ENCODE results near the gene TRAF1. TPM values are rescaled to one million over a fixed set of nuclear protein-coding genes. Genes with fewer than 3 reads are reported as not detected.
A peak's percentile ranks its signal among the peaks of the same experiment; 100 is the strongest.

TRAF1 gene
- total RNA-seq, 1 donor from 2014 or later, result 7.1 TPM

DNA sequence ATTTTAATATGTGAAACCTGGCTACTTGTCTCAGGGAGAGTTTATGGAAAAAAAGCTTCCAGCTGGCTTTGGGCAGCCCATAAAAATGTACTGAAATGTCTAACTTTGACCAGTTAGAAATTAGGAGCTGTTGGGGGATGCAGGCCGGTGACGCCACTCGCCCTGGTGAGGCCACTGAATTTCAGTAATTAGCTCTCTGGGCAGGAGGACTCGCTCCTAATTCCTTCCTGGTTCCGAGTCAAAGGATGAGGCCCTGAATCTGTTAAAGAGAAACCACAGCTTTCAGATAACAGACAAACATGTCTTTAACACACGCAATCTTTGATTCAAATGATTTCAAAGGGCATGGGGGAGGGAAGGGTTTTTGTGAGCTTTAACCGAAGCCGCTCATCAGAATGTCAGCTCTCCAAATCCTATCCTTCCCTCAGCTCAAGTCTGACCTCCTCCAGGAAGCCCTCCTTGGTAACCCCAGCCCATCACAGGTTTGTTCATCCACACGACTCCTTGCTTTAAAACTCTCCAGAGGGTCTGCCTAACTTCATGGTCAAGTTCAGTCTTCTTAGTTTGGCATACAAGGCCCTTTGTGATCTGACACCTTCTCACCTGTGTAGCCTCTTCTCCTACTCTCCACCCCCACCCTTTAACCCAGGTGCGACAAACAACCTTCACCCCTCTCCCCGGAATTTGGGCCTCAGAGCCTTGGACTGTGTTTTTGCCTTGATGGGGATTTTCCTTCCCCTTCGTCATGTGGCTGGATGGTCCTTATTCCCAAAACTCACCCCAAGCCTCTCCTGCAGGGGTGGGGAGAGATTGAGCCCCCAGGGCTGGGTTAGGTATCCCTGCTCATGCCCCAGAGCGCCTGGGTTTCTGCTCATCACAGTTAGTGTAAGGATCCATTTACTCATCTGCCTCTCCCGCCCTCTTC, 36.0 kb downstream of the TRAF1 start:
- Mint-ChIP-seq H3K36me3 (ENCODE audit: unreplicated experiment) (no peaks in the 10 kb centered on the region), H3K4me3 (ENCODE audit: unreplicated experiment) (no peak overlapping the region), H3K4me1 (ENCODE audit: unreplicated experiment) (peaks cover 37% of the 10 kb centered on the region), H3K9me3 (ENCODE audit: unreplicated experiment) (no peaks in the 10 kb centered on the region), H3K27ac (ENCODE audit: unreplicated experiment) (no peak overlapping the region), H3K27me3 (ENCODE audit: unreplicated experiment) (no peaks in the 10 kb centered on the region)
- no peak for DNase-seq (ENCODE audit: extremely low spot score, unreplicated experiment)
- TF ChIP-seq, protein P1, sequence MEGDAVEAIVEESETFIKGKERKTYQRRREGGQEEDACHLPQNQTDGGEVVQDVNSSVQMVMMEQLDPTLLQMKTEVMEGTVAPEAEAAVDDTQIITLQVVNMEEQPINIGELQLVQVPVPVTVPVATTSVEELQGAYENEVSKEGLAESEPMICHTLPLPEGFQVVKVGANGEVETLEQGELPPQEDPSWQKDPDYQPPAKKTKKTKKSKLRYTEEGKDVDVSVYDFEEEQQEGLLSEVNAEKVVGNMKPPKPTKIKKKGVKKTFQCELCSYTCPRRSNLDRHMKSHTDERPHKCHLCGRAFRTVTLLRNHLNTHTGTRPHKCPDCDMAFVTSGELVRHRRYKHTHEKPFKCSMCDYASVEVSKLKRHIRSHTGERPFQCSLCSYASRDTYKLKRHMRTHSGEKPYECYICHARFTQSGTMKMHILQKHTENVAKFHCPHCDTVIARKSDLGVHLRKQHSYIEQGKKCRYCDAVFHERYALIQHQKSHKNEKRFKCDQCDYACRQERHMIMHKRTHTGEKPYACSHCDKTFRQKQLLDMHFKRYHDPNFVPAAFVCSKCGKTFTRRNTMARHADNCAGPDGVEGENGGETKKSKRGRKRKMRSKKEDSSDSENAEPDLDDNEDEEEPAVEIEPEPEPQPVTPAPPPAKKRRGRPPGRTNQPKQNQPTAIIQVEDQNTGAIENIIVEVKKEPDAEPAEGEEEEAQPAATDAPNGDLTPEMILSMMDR (IDR thresholded peaks at IDR 0.05), result no peak

DNA sequence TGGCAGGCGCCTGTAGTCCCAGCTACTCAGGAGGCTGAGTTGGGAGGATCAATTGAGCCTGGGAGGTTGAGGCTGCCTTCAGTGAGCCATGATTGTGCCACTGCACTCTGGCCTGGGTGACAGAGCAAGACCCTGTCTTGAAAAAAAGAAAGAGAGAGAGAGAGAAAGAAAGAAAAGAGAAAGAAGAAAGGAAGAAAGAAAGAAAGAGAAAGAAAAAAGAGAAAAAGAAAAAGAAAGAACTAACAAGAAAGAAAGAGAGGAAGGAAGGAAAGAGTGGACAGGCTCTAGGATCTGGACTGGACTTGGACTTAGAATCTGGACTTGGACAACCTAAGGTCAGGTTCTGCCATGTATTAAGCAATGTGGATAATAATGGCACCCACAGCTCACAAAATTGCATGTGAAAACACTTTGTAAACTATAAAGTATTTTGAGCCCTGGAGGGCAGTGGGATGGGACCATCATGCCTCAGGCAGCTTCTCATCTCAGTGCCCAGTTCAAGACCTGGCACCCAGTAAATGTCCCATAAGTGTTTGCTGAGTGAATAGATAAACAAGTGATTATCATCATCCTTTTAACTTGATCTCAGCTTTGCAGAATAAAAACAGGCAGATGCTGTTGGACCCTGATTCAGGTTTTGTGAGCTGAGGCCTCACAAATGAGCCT, 36.9 kb downstream of the TRAF1 start:
- TF ChIP-seq, protein P1 (IDR thresholded peaks at IDR 0.05), result no peak
- no peaks in the 10 kb centered on the region for H3K9me3 Mint-ChIP-seq (ENCODE audit: unreplicated experiment)
- H3K36me3 Mint-ChIP-seq (ENCODE audit: unreplicated experiment), result no peaks in the 10 kb centered on the region
- H3K27ac Mint-ChIP-seq (ENCODE audit: unreplicated experiment), result peak overlapping the region; percentile 20
- H3K4me1 Mint-ChIP-seq (ENCODE audit: unreplicated experiment), result peaks cover 41% of the 10 kb centered on the region
- H3K27me3 Mint-ChIP-seq (ENCODE audit: unreplicated experiment), result no peaks in the 10 kb centered on the region
- no peak for DNase-seq (ENCODE audit: extremely low spot score, unreplicated experiment)
- H3K4me3 Mint-ChIP-seq (ENCODE audit: unreplicated experiment), result no peak overlapping the region

DNA sequence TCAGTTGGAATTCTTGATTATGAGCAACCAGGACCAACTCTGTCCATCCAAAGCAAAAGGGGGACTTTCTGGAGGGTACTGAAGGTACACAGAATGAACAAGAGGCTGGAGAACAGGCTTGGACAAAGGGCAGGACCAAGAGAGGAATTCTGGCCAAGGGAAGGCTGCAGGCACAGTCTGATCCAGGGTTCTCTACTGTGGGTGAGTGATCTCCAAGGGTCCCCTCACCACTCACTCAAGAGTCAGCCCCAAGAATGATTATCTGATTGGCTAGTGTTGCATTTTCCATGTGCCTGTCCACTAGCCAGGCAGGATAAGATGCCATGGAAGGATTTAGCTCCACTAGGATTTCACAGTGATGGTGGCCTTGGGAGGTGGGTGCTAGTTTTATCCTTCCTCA, 38.0 kb downstream of the TRAF1 start:
- DNase-seq (ENCODE audit: extremely low spot score, unreplicated experiment), result no peak
- Mint-ChIP-seq H3K36me3 (ENCODE audit: unreplicated experiment) (no peaks in the 10 kb centered on the region), H3K4me3 (ENCODE audit: unreplicated experiment) (no peak overlapping the region), H3K27me3 (ENCODE audit: unreplicated experiment) (no peaks in the 10 kb centered on the region), H3K27ac (ENCODE audit: unreplicated experiment) (no peak overlapping the region), H3K4me1 (ENCODE audit: unreplicated experiment) (peaks cover 41% of the 10 kb centered on the region), H3K9me3 (ENCODE audit: unreplicated experiment) (no peaks in the 10 kb centered on the region)
- TF ChIP-seq, protein P1 (IDR thresholded peaks at IDR 0.05), result no peak

DNA sequence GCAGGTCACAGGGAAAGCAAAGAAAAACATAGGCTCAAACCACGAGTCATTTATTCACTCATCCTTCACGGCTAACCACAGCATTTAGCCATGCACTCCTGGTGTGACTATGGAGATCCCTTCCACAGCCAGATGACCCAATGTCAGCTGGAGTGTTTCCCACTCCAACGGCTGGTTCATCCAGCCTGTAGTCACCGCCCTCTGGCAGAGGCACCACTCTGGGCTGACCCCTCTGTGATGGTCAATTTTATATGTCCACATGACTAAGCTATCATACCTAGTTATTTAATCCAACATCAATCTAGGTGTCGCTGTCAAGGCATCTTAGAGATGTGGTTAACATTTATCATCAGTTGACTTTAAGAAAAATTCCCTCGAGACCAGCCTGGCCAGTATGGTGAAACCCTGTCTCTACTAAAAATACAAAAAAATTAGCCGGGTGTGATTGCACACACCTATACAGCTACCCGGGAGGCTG, 40.1 kb downstream of the TRAF1 start:
- Mint-ChIP-seq H3K4me3 (ENCODE audit: unreplicated experiment) (no peak overlapping the region), H3K27ac (ENCODE audit: unreplicated experiment) (peak overlapping the region; percentile 73), H3K4me1 (ENCODE audit: unreplicated experiment) (peaks cover 29% of the 10 kb centered on the region), H3K27me3 (ENCODE audit: unreplicated experiment) (no peaks in the 10 kb centered on the region), H3K9me3 (ENCODE audit: unreplicated experiment) (no peaks in the 10 kb centered on the region), H3K36me3 (ENCODE audit: unreplicated experiment) (no peaks in the 10 kb centered on the region)
- TF ChIP-seq, protein P1 (IDR thresholded peaks at IDR 0.05), result no peak
- no peak for DNase-seq (ENCODE audit: extremely low spot score, unreplicated experiment)

DNA sequence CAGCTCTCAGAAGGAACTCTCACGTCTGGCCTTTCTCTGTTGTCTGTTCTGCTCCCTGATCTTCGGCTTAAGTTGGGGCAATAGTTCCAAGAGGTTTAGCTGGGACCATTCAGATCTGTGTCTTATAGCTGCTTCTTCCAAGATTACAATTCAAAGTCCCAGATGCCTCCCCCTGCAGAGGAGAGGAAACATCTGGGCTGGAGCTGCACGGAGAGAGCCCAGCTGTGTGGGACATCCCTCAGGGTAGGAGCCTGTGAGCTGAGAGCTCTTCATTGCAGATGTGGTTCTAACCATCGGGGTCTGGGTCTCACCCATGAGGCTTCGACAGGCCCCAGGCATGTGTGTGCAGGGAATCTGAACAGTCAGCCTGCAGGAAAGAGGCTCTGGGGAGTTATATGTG, 40.6 kb downstream of the TRAF1 start:
- TF ChIP-seq, protein P1 (IDR thresholded peaks at IDR 0.05), result no peak
- no peaks in the 10 kb centered on the region for H3K27me3 Mint-ChIP-seq (ENCODE audit: unreplicated experiment)
- peaks cover 32% of the 10 kb centered on the region for H3K4me1 Mint-ChIP-seq (ENCODE audit: unreplicated experiment)
- peak overlapping the region; percentile 8 for H3K4me3 Mint-ChIP-seq (ENCODE audit: unreplicated experiment)
- no peaks in the 10 kb centered on the region for H3K9me3 Mint-ChIP-seq (ENCODE audit: unreplicated experiment)
- peak overlapping the region; percentile 73 for H3K27ac Mint-ChIP-seq (ENCODE audit: unreplicated experiment)
- H3K36me3 Mint-ChIP-seq (ENCODE audit: unreplicated experiment), result no peaks in the 10 kb centered on the region
- DNase-seq (ENCODE audit: extremely low spot score, unreplicated experiment), result no peak

All from osteocyte (in vitro differentiated cells).